Measurements from ENCODE around the gene ZNF346.

The ZNF346 gene

DNA sequence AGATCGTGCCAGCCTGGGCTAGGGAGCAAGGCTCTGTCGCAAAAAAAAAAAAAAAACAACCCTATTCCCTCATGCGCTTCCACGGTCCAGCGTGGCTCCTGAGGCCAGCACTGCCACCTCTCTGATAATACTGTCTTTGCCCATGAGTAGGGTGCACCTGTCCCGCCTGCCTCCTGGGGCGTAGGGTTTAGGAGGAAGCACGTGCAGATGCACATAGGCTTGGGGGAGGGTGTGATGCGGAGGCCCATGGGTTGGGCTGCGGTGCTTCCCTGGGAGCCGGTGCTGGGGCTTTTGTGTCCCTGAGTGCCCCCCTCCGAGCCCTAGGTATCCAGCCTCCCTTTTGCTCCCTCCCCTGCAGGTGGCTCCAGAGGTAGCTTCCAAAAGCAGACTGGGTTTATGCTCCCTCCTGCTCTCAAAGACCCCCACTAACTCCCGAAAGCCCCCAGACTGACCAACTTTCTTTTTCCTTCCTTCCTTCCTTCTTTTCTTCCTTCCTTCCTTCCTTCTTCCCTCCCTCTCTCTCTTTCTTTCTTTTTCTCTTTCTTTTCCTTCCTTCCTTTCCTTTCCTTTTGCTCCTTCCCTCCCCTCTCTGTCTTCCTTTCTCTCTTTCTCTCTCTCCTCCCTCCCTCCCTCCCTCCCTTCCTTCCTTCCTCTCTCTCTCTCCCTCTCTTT lies 77.1 kb downstream of the ZNF346 start:
- Mint-ChIP-seq H3K36me3 (ENCODE audit: low read depth) (no peaks in the 10 kb centered on the region), H3K27me3 (ENCODE audit: low read depth) (peaks cover 4% of the 10 kb centered on the region), H3K4me1 (peaks cover 49% of the 10 kb centered on the region), H3K4me3 (peak overlapping the region in 1 of 3 experiments; percentile 30), H3K9me3 (no peaks in the 10 kb centered on the region), H3K27ac (peak overlapping the region; percentile 98 to 100 (median 98))
- TF ChIP-seq, protein P1, sequence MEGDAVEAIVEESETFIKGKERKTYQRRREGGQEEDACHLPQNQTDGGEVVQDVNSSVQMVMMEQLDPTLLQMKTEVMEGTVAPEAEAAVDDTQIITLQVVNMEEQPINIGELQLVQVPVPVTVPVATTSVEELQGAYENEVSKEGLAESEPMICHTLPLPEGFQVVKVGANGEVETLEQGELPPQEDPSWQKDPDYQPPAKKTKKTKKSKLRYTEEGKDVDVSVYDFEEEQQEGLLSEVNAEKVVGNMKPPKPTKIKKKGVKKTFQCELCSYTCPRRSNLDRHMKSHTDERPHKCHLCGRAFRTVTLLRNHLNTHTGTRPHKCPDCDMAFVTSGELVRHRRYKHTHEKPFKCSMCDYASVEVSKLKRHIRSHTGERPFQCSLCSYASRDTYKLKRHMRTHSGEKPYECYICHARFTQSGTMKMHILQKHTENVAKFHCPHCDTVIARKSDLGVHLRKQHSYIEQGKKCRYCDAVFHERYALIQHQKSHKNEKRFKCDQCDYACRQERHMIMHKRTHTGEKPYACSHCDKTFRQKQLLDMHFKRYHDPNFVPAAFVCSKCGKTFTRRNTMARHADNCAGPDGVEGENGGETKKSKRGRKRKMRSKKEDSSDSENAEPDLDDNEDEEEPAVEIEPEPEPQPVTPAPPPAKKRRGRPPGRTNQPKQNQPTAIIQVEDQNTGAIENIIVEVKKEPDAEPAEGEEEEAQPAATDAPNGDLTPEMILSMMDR (IDR thresholded peaks at IDR 0.05; ENCODE audit: unreplicated experiment in 3 of 3) = no peak

DNA sequence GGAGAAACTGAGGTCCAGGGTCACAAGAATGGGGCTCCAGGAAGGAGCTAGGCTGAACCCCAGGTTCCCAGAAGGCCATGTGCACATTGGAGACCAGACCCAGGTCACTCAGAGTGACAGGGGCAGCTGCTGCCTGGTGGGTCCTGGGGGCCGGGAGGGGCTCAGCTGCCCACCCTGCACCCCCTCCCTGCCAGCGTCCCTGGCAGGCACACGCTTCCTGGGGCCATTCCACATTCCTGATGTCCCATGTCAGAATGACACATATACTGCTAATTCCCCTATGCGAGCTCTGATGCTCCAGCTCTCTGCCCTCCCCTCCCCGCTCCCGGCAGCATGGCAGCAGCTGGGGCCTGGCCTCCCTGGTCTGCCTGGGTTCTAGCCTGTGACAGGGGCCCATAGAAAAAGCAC lies 78.2 kb downstream of the ZNF346 start:
- Mint-ChIP-seq H3K9me3 (no peaks in the 10 kb centered on the region), H3K4me3 (peak overlapping the region in 1 of 3 experiments; percentile 50), H3K27me3 (ENCODE audit: low read depth) (peaks cover 6% of the 10 kb centered on the region), H3K27ac (peak overlapping the region; percentile 98 to 100 (median 98)), H3K36me3 (ENCODE audit: low read depth) (no peaks in the 10 kb centered on the region), H3K4me1 (peaks cover 45% of the 10 kb centered on the region)
- TF ChIP-seq, protein P1 (IDR thresholded peaks at IDR 0.05; ENCODE audit: unreplicated experiment in 3 of 3) = no peak

- TF ChIP-seq, protein P1 (IDR thresholded peaks at IDR 0.05; ENCODE audit: unreplicated experiment in 3 of 3) = no peak
- peaks cover 15% of the 10 kb centered on the region for H3K27me3 Mint-ChIP-seq (ENCODE audit: low read depth)
- H3K36me3 Mint-ChIP-seq (ENCODE audit: low read depth) = no peaks in the 10 kb centered on the region
- H3K4me1 Mint-ChIP-seq = peaks cover 43% of the 10 kb centered on the region
- H3K9me3 Mint-ChIP-seq = no peaks in the 10 kb centered on the region
- no peak overlapping the region for H3K4me3 Mint-ChIP-seq
- H3K27ac Mint-ChIP-seq = peak overlapping the region in 1 of 3 experiments; percentile 41
Observed at GRCh38 chr5:177103523-177104253, 81.2 kb downstream of the ZNF346 start.

GRCh38 chr5:177105691-177106476 lies 83.4 kb downstream of the ZNF346 start:
- peaks cover 17% of the 10 kb centered on the region for H3K27me3 Mint-ChIP-seq (ENCODE audit: low read depth)
- TF ChIP-seq, protein P1 (IDR thresholded peaks at IDR 0.05; ENCODE audit: unreplicated experiment in 3 of 3) = no peak
- peak overlapping the region; percentile 47 to 82 (median 80) for H3K27ac Mint-ChIP-seq
- no peaks in the 10 kb centered on the region for H3K36me3 Mint-ChIP-seq (ENCODE audit: low read depth)
- no peaks in the 10 kb centered on the region for H3K9me3 Mint-ChIP-seq
- H3K4me1 Mint-ChIP-seq = peaks cover 37% of the 10 kb centered on the region
- H3K4me3 Mint-ChIP-seq = no peak overlapping the region

- H3K4me3 Mint-ChIP-seq = no peak overlapping the region
- peak overlapping the region; percentile 3 to 62 (median 22) for H3K27ac Mint-ChIP-seq
- peaks cover 21% of the 10 kb centered on the region for H3K27me3 Mint-ChIP-seq (ENCODE audit: low read depth)
- peaks cover 43% of the 10 kb centered on the region for H3K4me1 Mint-ChIP-seq
- no peaks in the 10 kb centered on the region for H3K9me3 Mint-ChIP-seq
- H3K36me3 Mint-ChIP-seq (ENCODE audit: low read depth) = no peaks in the 10 kb centered on the region
- TF ChIP-seq, protein P1 (IDR thresholded peaks at IDR 0.05; ENCODE audit: unreplicated experiment in 3 of 3) = no peak
Observed at GRCh38 chr5:177107159-177107558, 84.7 kb downstream of the ZNF346 start.
